GM23248 (cell line): ENCODE results near the gene PLCH2. TPM values are rescaled to one million over a fixed set of nuclear protein-coding genes. Genes with fewer than 3 reads are reported as not detected.

ENCODE experiments used
- DNase-seq: peaks from one replicate; pipeline ENCODE4 v3.0.0-alpha.2; 2015
- H2AFZ ChIP-seq: fragments of 200-600 bp; sonication (generic); 2 replicates; pipeline ENCODE4 v1.6.1; 2016; ENCODE audit warnings: antibody characterized with exemption
- H3F3A ChIP-seq: fragments of 200-600 bp; sonication (generic); 2 replicates; pipeline ENCODE4 v1.6.1; 2016; ENCODE audit warnings: mild to moderate bottlenecking, antibody characterized with exemption, mixed run types; ENCODE audit not compliant: insufficient read depth
- H3K27ac ChIP-seq: fragments of 200-600 bp; sonication (generic); 2 replicates; pipeline ENCODE4 v1.5.1; 2016; ENCODE audit warnings: mild to moderate bottlenecking
- H3K27me3 ChIP-seq: fragments of 200-600 bp; sonication (generic); replicated peaks from 2 replicates; pipeline ENCODE4 v1.6.1; 2016; ENCODE audit warnings: mild to moderate bottlenecking; ENCODE audit not compliant: insufficient read depth
- H3K36me3 ChIP-seq: fragments of 200-600 bp; sonication (generic); 2 replicates; pipeline ENCODE4 v1.6.1; 2016; ENCODE audit warnings: low read depth, mild to moderate bottlenecking
- H3K4me1 ChIP-seq: fragments of 200-600 bp; sonication (generic); 2 replicates; pipeline ENCODE4 v1.6.1; 2016; ENCODE audit warnings: mild to moderate bottlenecking; ENCODE audit not compliant: insufficient read depth
- H3K4me2 ChIP-seq: fragments of 200-600 bp; sonication (generic); one replicate; pipeline ENCODE4 v1.6.1; 2016; ENCODE audit warnings: mild to moderate bottlenecking; ENCODE audit not compliant: unreplicated experiment
- H3K4me3 ChIP-seq: fragments of 200-600 bp; sonication (generic); 2 replicates; pipeline ENCODE4 v1.5.1; 2016; ENCODE audit warnings: mild to moderate bottlenecking
- H3K79me2 ChIP-seq: fragments of 200-600 bp; sonication (generic); 2 replicates; pipeline ENCODE4 v1.6.1; 2016; ENCODE audit warnings: mild to moderate bottlenecking; ENCODE audit not compliant: insufficient read depth
- H3K9ac ChIP-seq: fragments of 200-600 bp; sonication (generic); 2 replicates; pipeline ENCODE4 v1.6.1; 2016; ENCODE audit warnings: mild to moderate bottlenecking
- H3K9me2 ChIP-seq: fragments of 200-600 bp; sonication (generic); 2 replicates; pipeline ENCODE4 v1.6.1; 2016; ENCODE audit warnings: mixed run types, mild to moderate bottlenecking, moderate library complexity; ENCODE audit not compliant: insufficient read depth
- H3K9me3 ChIP-seq: fragments of 200-600 bp; sonication (generic); one replicate; pipeline ENCODE4 v1.6.1; 2017; ENCODE audit warnings: low read depth
- H4K20me1 ChIP-seq: fragments of 200-600 bp; sonication (generic); 2 replicates; pipeline ENCODE4 v1.6.0; 2016; ENCODE audit not compliant: insufficient read depth
- EZH2 ChIP-seq: fragments of 200-600 bp; sonication (generic); IDR thresholded peaks from 2 replicates; pipeline ENCODE4 v1.6.1; 2018; ENCODE audit warnings: antibody characterized with exemption, mild to moderate bottlenecking; ENCODE audit not compliant: insufficient read depth, poor library complexity, severe bottlenecking
- EZH2phosphoT487 ChIP-seq: fragments of 200-600 bp; sonication (generic); IDR thresholded peaks from 2 replicates; pipeline ENCODE4 v1.6.1; 2018; ENCODE audit warnings: antibody characterized with exemption, moderate library complexity, mild to moderate bottlenecking, low read depth; ENCODE audit not compliant: insufficient read depth
- WGBS, 2 experiments: methylation state at CpG; one replicate each; pipeline ENCODE4 v1.1.6; 2015 to 2017; ENCODE audit warnings: low lambda C conversion rate in 2 of 2, low coverage in 1 of 2; ENCODE audit errors: missing lambda C conversion rate in 2 of 2; 5-methylcytosine and 5-hydroxymethylcytosine counted together
- in situ Hi-C: fragments of 300-500 bp; cut with MboI; formaldehyde crosslinking; loops from 2 replicates; pipeline ENCODE4 v1.15.0; 2020
- polyA plus RNA-seq: library from polyadenylated mRNA; unstranded; fragments of >200 nt; fragmentation: Nextera tagmentation; extraction: Ambion mirVana; gene quantifications from 2 replicates; pipeline ENCODE4 v1.2.1, GENCODE V29; 2016
- total RNA-seq: library from RNA; depleted of rRNA; stranded (reverse); fragments of >200 nt; shearing (Covaris generic); gene quantifications from 2 replicates; pipeline ENCODE4 v1.2.3, GENCODE V29; 2014

The PLCH2 gene
- total and polyA plus RNA-seq, 2 experiments from 2014 or later = not detected

- H3K9ac ChIP-seq = no peak overlapping the region
- H3K36me3 ChIP-seq = no peaks in the 10 kb centered on the region; the same call in 1 of the 2 replicates
- H3K27me3 ChIP-seq = no peaks in the 10 kb centered on the region
- no peak overlapping the region for H3K4me2 ChIP-seq
- in situ Hi-C loops = loop anchor here (25.0 kb wide), 1 partner anchor 331 kb away; the partner anchor contains the start of gene FAAP20
- no peak overlapping the region for H3K27ac ChIP-seq
- H3K79me2 ChIP-seq = peaks cover 23% of the 10 kb centered on the region
- H3K9me2 ChIP-seq = no peaks in the 10 kb centered on the region
- TF ChIP-seq EZH2phosphoT487 = no peak
- TF ChIP-seq EZH2 = no peak
- no peak for DNase-seq
- no peak overlapping the region for H3K4me3 ChIP-seq
- no peaks in the 10 kb centered on the region for H3K9me3 ChIP-seq
- no peaks in the 10 kb centered on the region for H3K4me1 ChIP-seq
- no peaks in the 10 kb centered on the region for H4K20me1 ChIP-seq
- WGBS, 2 experiments = 96 to 99% methylated on average over 16 to 17 of the region's 17 CpGs
- no peaks in the 10 kb centered on the region for H3F3A ChIP-seq
- H2AFZ ChIP-seq = no peak overlapping the region
Measured at GRCh38 chr1:2517966-2518365, 41.9 kb downstream of the PLCH2 start.

GRCh38 chr1:2518528-2518927 lies 42.4 kb downstream of the PLCH2 start:
- no peaks in the 10 kb centered on the region for H3K9me2 ChIP-seq
- TF ChIP-seq EZH2 (no peak), EZH2phosphoT487 (no peak)
- H3K27ac ChIP-seq = no peak overlapping the region
- H3K4me3 ChIP-seq = no peak overlapping the region
- 0 out of 2 replicates have a peak, but pooled peaks cover 4% of the 10 kb centered on the region for H3K4me1 ChIP-seq
- no peaks in the 10 kb centered on the region for H3F3A ChIP-seq
- H3K9ac ChIP-seq = no peak overlapping the region
- DNase-seq = no peak
- 95 to 98% methylated on average over 18 to 26 of the region's 26 CpGs for WGBS, 2 experiments
- no peak overlapping the region for H3K4me2 ChIP-seq
- no peaks in the 10 kb centered on the region for H4K20me1 ChIP-seq
- H3K79me2 ChIP-seq = peaks cover 28% of the 10 kb centered on the region
- no peaks in the 10 kb centered on the region for H3K9me3 ChIP-seq
- in situ Hi-C loops = loop anchor here (25.0 kb wide), 1 partner anchor 331 kb away; the partner anchor contains the start of gene FAAP20
- no peaks in the 10 kb centered on the region; the same call in 1 of the 2 replicates for H3K36me3 ChIP-seq
- no peaks in the 10 kb centered on the region for H3K27me3 ChIP-seq
- no peak overlapping the region for H2AFZ ChIP-seq

- H3K4me1 ChIP-seq = 0 out of 2 replicates have a peak, but pooled peaks cover 4% of the 10 kb centered on the region
- H3K9ac ChIP-seq = no peak overlapping the region
- no peaks in the 10 kb centered on the region for H3K9me3 ChIP-seq
- no peaks in the 10 kb centered on the region for H3K27me3 ChIP-seq
- peaks cover 34% of the 10 kb centered on the region for H3K79me2 ChIP-seq
- no peak overlapping the region for H3K27ac ChIP-seq
- H3K36me3 ChIP-seq = no peaks in the 10 kb centered on the region; the same call in 1 of the 2 replicates
- H3K9me2 ChIP-seq = no peaks in the 10 kb centered on the region
- H2AFZ ChIP-seq = no peak overlapping the region
- TF ChIP-seq EZH2 (no peak), EZH2phosphoT487 (no peak)
- no peaks in the 10 kb centered on the region for H4K20me1 ChIP-seq
- no peaks in the 10 kb centered on the region for H3F3A ChIP-seq
- no peak overlapping the region for H3K4me2 ChIP-seq
- no peak for DNase-seq
- in situ Hi-C loops = loop anchor here (25.0 kb wide), 1 partner anchor 332 kb away; the partner anchor contains the start of gene FAAP20
- 89 to 91% methylated on average over 15 to 25 of the region's 25 CpGs for WGBS, 2 experiments
- H3K4me3 ChIP-seq = no peak overlapping the region
Measured at GRCh38 chr1:2519029-2519685, 43.1 kb downstream of the PLCH2 start.

- Histone ChIP-seq H3K79me2 (peaks cover 40% of the 10 kb centered on the region), H3K4me1 (peaks cover 9% of the 10 kb centered on the region; the same call in 1 of the 2 replicates), H3K9ac (no peak overlapping the region), H3K27ac (no peak overlapping the region), H4K20me1 (no peaks in the 10 kb centered on the region), H3K9me2 (no peaks in the 10 kb centered on the region), H3K9me3 (no peaks in the 10 kb centered on the region), H2AFZ (no peak overlapping the region), H3K36me3 (no peaks in the 10 kb centered on the region; the same call in 1 of the 2 replicates), H3F3A (no peaks in the 10 kb centered on the region), H3K4me2 (no peak overlapping the region), H3K4me3 (no peak overlapping the region), H3K27me3 (no peaks in the 10 kb centered on the region)
- in situ Hi-C loops = loop anchor here (25.0 kb wide), 1 partner anchor 332 kb away; the partner anchor contains the start of gene FAAP20
- DNase-seq = no peak
- no peak for TF ChIP-seq EZH2phosphoT487
- TF ChIP-seq EZH2 = no peak
- WGBS, 2 experiments = 93 to 95% methylated on average over 23 to 30 of the region's 30 CpGs
Measured at GRCh38 chr1:2519729-2520128, 43.6 kb downstream of the PLCH2 start.
